GM21723 (cell line): Measurements from ENCODE around the gene VASH1.

Experiments
- ATAC-seq: cut with Tn5 transposase; IDR thresholded peaks from one replicate; pipeline ENCODE4 v1.9.1; 2021; ENCODE audit warnings: mild to moderate bottlenecking, moderate library complexity; ENCODE audit not compliant: unreplicated experiment

The VASH1 gene

GRCh38 chr14:76827696-76828296 lies 66.5 kb downstream of the VASH1 start:
- no peak for ATAC-seq

GRCh38 chr14:76828339-76829012 lies 67.2 kb downstream of the VASH1 start:
- ATAC-seq: no peak

GRCh38 chr14:76829013-76829365 lies 67.7 kb downstream of the VASH1 start:
- no peak for ATAC-seq

- ATAC-seq: no peak
These were observed 68.6 kb downstream of the VASH1 start for GRCh38 chr14:76829650-76830421.

GRCh38 chr14:76830556-76830955 lies 69.3 kb downstream of the VASH1 start:
- no peak for ATAC-seq

GRCh38 chr14:76832503-76832988 lies 71.3 kb downstream of the VASH1 start:
- ATAC-seq: no peak
